Loucy (cell line): ENCODE data around the gene CYP2D6.

Experiments used
- H2AFZ ChIP-seq: fragments of 200-600 bp; sonication (generic); 2 replicates; pipeline ENCODE4 v1.6.0; 2016; ENCODE audit warnings: antibody characterized with exemption, mild to moderate bottlenecking, low read length, moderate library complexity
- H3F3A ChIP-seq: fragments of 200-600 bp; 2 replicates; pipeline ENCODE4 v1.6.0; 2016; ENCODE audit warnings: antibody characterized with exemption, low read depth, mild to moderate bottlenecking
- H3K27me3 ChIP-seq: fragments of 200-600 bp; sonication (generic); 2 replicates; pipeline ENCODE4 v1.6.1; 2014; ENCODE audit warnings: low read length, mild to moderate bottlenecking; ENCODE audit not compliant: insufficient read depth, poor library complexity, severe bottlenecking
- H3K36me3 ChIP-seq: fragments of 200-600 bp; sonication (generic); 2 replicates; pipeline ENCODE4 v1.6.1; 2016; ENCODE audit warnings: low read length; ENCODE audit not compliant: insufficient read depth
- H3K4me1 ChIP-seq: fragments of 200-600 bp; sonication (generic); 2 replicates; pipeline ENCODE4 v1.5.1; 2014; ENCODE audit warnings: low read length, mild to moderate bottlenecking; ENCODE audit not compliant: insufficient read depth, poor library complexity, severe bottlenecking
- H3K4me2 ChIP-seq: fragments of 200-600 bp; sonication (generic); 2 replicates; pipeline ENCODE4 v1.6.0; 2014; ENCODE audit warnings: antibody characterized with exemption, low read length, low read depth, mild to moderate bottlenecking; ENCODE audit not compliant: poor library complexity, severe bottlenecking
- H3K4me3 ChIP-seq: fragments of 200-600 bp; sonication (generic); 2 replicates; pipeline ENCODE4 v1.5.1; 2014; ENCODE audit warnings: low read length, mild to moderate bottlenecking, mixed read lengths; ENCODE audit not compliant: poor library complexity, severe bottlenecking
- H3K79me2 ChIP-seq: fragments of 200-600 bp; sonication (generic); 2 replicates; pipeline ENCODE4 v1.6.1; 2014; ENCODE audit warnings: low read length; ENCODE audit not compliant: insufficient read depth
- H3K9ac ChIP-seq: fragments of 200-600 bp; sonication (generic); 2 replicates; pipeline ENCODE4 v1.6.0; 2014; ENCODE audit warnings: mild to moderate bottlenecking, low read depth, low read length, moderate library complexity; ENCODE audit not compliant: poor library complexity, severe bottlenecking
- H3K9me2 ChIP-seq: fragments of 200-600 bp; sonication (generic); replicated peaks from 2 replicates; pipeline ENCODE4 v1.6.1; 2016; ENCODE audit warnings: low read depth, low read length, mixed read lengths
- H3K9me3 ChIP-seq: fragments of 200-600 bp; sonication (generic); 2 replicates; pipeline ENCODE4 v1.6.1; 2014; ENCODE audit warnings: mild to moderate bottlenecking, antibody characterized with exemption, low read length, low read depth; ENCODE audit not compliant: insufficient read depth
- H4K20me1 ChIP-seq: fragments of 200-600 bp; sonication (generic); 2 replicates; pipeline ENCODE4 v1.6.0; 2014; ENCODE audit warnings: antibody characterized with exemption, low read length, mild to moderate bottlenecking; ENCODE audit not compliant: insufficient read depth, poor library complexity, severe bottlenecking
- EZH2phosphoT487 ChIP-seq: fragments of 200-600 bp; IDR thresholded peaks from 2 replicates; pipeline ENCODE4 v1.6.1; 2018; ENCODE audit warnings: antibody characterized with exemption, mild to moderate bottlenecking, moderate library complexity, borderline replicate concordance
- TF ChIP-seq, protein P1 (sequence below): fragments of 200-600 bp; sonication (generic); conservative IDR thresholded peaks from 2 replicates; pipeline ENCODE4 v1.5.1; 2014; ENCODE audit warnings: mild to moderate bottlenecking, antibody characterized with exemption, low read length

Gene CYP2D6

DNA sequence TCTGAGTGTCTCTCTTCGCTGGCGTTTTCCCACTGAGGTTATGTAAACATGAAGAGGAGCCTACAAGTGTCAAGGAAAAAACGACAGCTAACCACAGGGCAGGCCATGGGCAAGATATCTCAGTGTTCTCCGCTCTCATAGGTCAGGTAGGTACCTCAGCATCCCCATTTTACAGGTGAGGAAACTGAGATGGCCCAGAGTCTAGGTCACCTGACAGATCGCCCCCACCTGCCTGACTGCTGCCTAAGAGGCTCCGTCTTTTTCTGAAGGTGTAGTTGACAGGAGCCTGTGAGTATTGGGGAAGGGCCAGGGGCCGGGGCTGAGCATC lies 39.2 kb downstream of the CYP2D6 start:
- Histone ChIP-seq H4K20me1 (peaks cover 18% of the 10 kb centered on the region), H3F3A (no peaks in the 10 kb centered on the region), H3K79me2 (peaks cover 38% of the 10 kb centered on the region)

DNA sequence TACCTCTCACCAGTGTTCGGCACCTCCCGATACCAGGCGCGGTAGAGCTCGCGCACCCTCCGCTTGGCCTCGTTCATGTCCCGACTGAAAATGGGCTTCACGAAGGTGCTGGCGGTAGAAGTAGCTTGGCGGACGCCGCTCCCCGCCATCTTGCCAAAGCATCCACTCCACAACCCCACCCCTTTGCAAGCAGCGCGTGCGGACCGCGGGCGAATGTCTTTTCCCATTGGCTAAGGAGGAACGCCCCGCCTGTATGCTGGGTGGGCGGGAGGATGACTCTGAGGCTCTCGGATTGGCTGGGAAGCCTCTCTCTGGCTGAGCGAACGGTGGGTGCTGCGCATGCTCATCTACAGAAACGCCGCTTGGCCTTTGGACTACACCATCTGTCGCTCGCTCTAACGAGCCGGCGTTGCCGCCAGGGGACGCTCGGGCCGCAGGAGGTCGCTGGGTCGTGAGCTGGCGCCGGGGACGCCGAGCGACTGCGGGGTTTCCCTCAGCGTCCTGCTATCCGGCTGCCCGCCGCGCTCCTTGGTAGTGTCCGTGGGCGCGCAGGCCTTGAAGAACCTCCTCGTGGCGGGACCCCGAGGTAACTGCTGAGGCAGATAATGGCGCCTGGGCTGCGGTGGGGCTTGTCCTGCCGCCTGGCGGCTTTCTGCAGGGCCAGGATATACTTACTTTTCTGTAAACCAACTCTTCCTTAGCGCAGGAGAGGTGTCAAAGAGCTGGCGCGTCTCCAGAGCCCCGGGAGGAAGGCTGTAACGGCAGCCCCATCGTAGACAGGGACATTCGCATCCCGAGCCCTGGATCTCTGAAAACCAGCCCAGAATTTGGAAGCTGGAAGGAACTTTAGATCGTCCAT lies 39.8 kb downstream of the CYP2D6 start, which contains the start of gene NDUFA6:
NDUFA6 (minus strand) TSS at position 177 of the 859 bp plus-strand sequence; CDS start at position 149, 28 bp downstream.
- Histone ChIP-seq H3K9me3 (no peaks in the 10 kb centered on the region), H3K9me2 (no peaks in the 10 kb centered on the region), H3K9ac (peak within 1 kb of the TSS; percentile 93), H4K20me1 (peaks cover 18% of the 10 kb centered on the region), H3K4me2 (peak within 1 kb of the TSS; percentile 90), H3K36me3 (peaks cover 14% of the 10 kb centered on the region), H3K4me3 (peak within 1 kb of the TSS; percentile 92), H3K27me3 (no peaks in the 10 kb centered on the region), H3K4me1 (peaks cover 17% of the 10 kb centered on the region), H2AFZ (peak within 1 kb of the TSS; percentile 94), H3K79me2 (peaks cover 44% of the 10 kb centered on the region), H3F3A (0 out of 2 replicates have a peak, but pooled peaks cover 4% of the 10 kb centered on the region)
- no peak for TF ChIP-seq EZH2phosphoT487
- TF ChIP-seq, protein P1, sequence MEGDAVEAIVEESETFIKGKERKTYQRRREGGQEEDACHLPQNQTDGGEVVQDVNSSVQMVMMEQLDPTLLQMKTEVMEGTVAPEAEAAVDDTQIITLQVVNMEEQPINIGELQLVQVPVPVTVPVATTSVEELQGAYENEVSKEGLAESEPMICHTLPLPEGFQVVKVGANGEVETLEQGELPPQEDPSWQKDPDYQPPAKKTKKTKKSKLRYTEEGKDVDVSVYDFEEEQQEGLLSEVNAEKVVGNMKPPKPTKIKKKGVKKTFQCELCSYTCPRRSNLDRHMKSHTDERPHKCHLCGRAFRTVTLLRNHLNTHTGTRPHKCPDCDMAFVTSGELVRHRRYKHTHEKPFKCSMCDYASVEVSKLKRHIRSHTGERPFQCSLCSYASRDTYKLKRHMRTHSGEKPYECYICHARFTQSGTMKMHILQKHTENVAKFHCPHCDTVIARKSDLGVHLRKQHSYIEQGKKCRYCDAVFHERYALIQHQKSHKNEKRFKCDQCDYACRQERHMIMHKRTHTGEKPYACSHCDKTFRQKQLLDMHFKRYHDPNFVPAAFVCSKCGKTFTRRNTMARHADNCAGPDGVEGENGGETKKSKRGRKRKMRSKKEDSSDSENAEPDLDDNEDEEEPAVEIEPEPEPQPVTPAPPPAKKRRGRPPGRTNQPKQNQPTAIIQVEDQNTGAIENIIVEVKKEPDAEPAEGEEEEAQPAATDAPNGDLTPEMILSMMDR = peak; percentile 84

More for the DNA sequence above, 39.2 kb downstream of the CYP2D6 start:
- H3K4me3 ChIP-seq = peak overlapping the region; percentile 92
- no peaks in the 10 kb centered on the region for H3K9me3 ChIP-seq
- peaks cover 8% of the 10 kb centered on the region for H3K36me3 ChIP-seq
- H3K27me3 ChIP-seq = no peaks in the 10 kb centered on the region
- H3K4me1 ChIP-seq = peaks cover 17% of the 10 kb centered on the region
- peak overlapping the region; percentile 94 for H2AFZ ChIP-seq
- H3K9me2 ChIP-seq = no peaks in the 10 kb centered on the region
- TF ChIP-seq EZH2phosphoT487 = no peak
- TF ChIP-seq, protein P1 = no peak
- H3K9ac ChIP-seq = peak overlapping the region; percentile 87
- peak overlapping the region; percentile 90 for H3K4me2 ChIP-seq

DNA sequence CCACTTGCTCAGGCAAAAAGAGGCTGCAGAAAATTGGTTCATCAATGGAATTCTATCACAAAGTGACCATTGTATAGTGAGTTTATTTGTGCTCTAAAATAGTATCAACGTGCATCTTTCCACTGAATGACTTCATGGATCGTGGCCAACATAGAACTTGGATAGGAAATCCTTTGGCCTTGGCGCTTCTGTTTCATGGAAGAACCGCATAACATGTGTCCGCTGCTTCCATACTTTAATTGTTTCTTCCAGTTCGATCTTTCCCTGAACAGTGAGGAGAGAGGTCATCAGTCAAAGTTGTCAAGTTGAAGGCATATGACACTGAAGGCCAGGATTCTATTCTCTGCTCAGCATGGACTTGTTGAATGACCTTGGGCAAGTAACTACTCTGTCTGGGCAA lies 44.6 kb downstream of the CYP2D6 start:
- Histone ChIP-seq H3K79me2 (peaks cover 69% of the 10 kb centered on the region), H3K9ac (no peak overlapping the region), H3K4me1 (peaks cover 16% of the 10 kb centered on the region), H3K4me3 (no peak overlapping the region), H3K36me3 (peaks cover 40% of the 10 kb centered on the region), H3K4me2 (no peak overlapping the region), H2AFZ (no peak overlapping the region), H4K20me1 (peaks cover 18% of the 10 kb centered on the region), H3K9me2 (no peaks in the 10 kb centered on the region), H3K9me3 (no peaks in the 10 kb centered on the region), H3F3A (0 out of 2 replicates have a peak, but pooled peaks cover 9% of the 10 kb centered on the region), H3K27me3 (no peaks in the 10 kb centered on the region)
- no peak for TF ChIP-seq EZH2phosphoT487
- TF ChIP-seq, protein P1 = no peak
